Sigmoid colon (tissue), 7 donors: ENCODE results near the gene LRRC2. TPM values are rescaled to one million over a fixed set of nuclear protein-coding genes. Genes with fewer than 3 reads are reported as not detected.
A peak's percentile ranks its signal among the peaks of the same experiment; 100 is the strongest.
"Not testable (repeated sequence)": the region's sequence is repeated elsewhere in the genome, so short reads cannot be mapped to it uniquely, and the experiment has no call there.

Source experiments
- DNase-seq: peaks from one replicate; pipeline ENCODE4 v3.0.0-alpha.2; 2019
- H3K27ac ChIP-seq, 4 donors: fragments of 200-600 bp; sonication (generic); one replicate each; pipeline ENCODE4 v1.5.1; 2016 to 2019; ENCODE audit warnings: mild to moderate bottlenecking in 1 of 4
- H3K27me3 ChIP-seq, 3 donors: fragments of 200-600 bp; sonication (generic); one replicate each; pipeline ENCODE4 v1.5.1; 2019; ENCODE audit warnings: mild to moderate bottlenecking in 1 of 3
- H3K36me3 ChIP-seq, 4 donors: fragments of 200-600 bp; sonication (generic); one replicate each; pipeline ENCODE4 v1.5.1; 2016 to 2019
- H3K4me1 ChIP-seq, 4 donors: fragments of 200-600 bp; sonication (generic); one replicate each; pipeline ENCODE4 v1.5.1; 2017 to 2019
- H3K4me3 ChIP-seq, 4 donors: fragments of 200-600 bp; sonication (generic); one replicate each; pipeline ENCODE4 v1.5.1; 2017 to 2019; ENCODE audit warnings: mild to moderate bottlenecking in 2 of 4, moderate library complexity in 1 of 4
- H3K9me3 ChIP-seq, 4 donors: fragments of 200-600 bp in 3 of 4; sonication (generic) in 3 of 4; one replicate each; pipeline versions ENCODE4 v1.5.1 to v1.6.1; 2013 to 2019
- CTCF ChIP-seq, 4 experiments: fragments of 450-650 bp in 3 of 4; fragments of 200-600 bp in 1 of 4; IDR thresholded peaks; one replicate each; pipeline ENCODE4 v1.5.1; 2016 to 2019; ENCODE audit warnings: antibody characterized with exemption in 4 of 4, mild to moderate bottlenecking in 3 of 4, moderate library complexity in 2 of 4
- EP300 ChIP-seq, 4 donors: sonication (generic); formaldehyde crosslinking; IDR thresholded peaks; one replicate each; pipeline ENCODE4 v1.6.1; 2017; ENCODE audit warnings: antibody characterized with exemption in 4 of 4
- POLR2A ChIP-seq, 2 donors: fragments of 450-650 bp; IDR thresholded peaks; one replicate each; pipeline ENCODE4 v1.6.1; 2016; ENCODE audit warnings: antibody characterized with exemption in 2 of 2, mild to moderate bottlenecking in 2 of 2, moderate library complexity in 2 of 2
- POLR2AphosphoS5 ChIP-seq, 4 donors: sonication (generic); formaldehyde crosslinking; IDR thresholded peaks; one replicate each; pipeline ENCODE4 v1.6.1; 2017; ENCODE audit warnings: antibody characterized with exemption in 4 of 4
- WGBS, 2 donors: extraction: QIAGEN DNeasy Blood & Tissue Kit; methylation state at CpG; one replicate each; pipeline ENCODE4 v1.1.7; 2013; 5-methylcytosine and 5-hydroxymethylcytosine counted together
- intact Hi-C: fragments of 100-400 bp; cut with DNase I; formaldehyde crosslinking; loops from one replicate; pipeline ENCODE4 v1.15.1; 2023
- polyA plus RNA-seq, 3 donors: library from polyadenylated mRNA; stranded (reverse); fragments of 200-250 nt; gene quantifications; one replicate each; pipeline ENCODE4 v1.2.3, GENCODE V29; 2013
- total RNA-seq, 4 donors: library from RNA; depleted of rRNA; stranded (reverse); fragments of >200 nt; gene quantifications; one replicate each; pipeline ENCODE4 v1.1.0, GENCODE V29; 2016
- donor health status: healthy with polysubstance abuse.
- donor health status: Bipolar disorder and iron deficiency.
- donor health status: healthy.

Gene LRRC2
- total and polyA plus RNA-seq, 7 donors: 0.46 to 11.1 (median 3.6) TPM

GRCh38 chr3:46498916-46499519 is 67.1 kb downstream of the LRRC2 start:
- Histone ChIP-seq H3K9me3 (no peaks in the 10 kb centered on the region), H3K4me1 (peaks cover 0 to 17% (median 4%) of the 10 kb centered on the region in 4 donors), H3K27me3 (no peaks in the 10 kb centered on the region), H3K27ac (no peak overlapping the region), H3K4me3 (no peak overlapping the region), H3K36me3 (no peaks in the 10 kb centered on the region)
- WGBS, 2 donors: 79 to 92% methylated on average over 6 of the region's 6 CpGs
- DNase-seq: no peak
- TF ChIP-seq POLR2A (IDR thresholded peaks at IDR 0.05) (no peak), CTCF (IDR thresholded peaks at IDR 0.05) (no peak), POLR2AphosphoS5 (IDR thresholded peaks at IDR 0.05) (no peak), EP300 (IDR thresholded peaks at IDR 0.05) (no peak)
- intact Hi-C loops: no loop called here

- 74 to 84% methylated on average over 9 of the region's 9 CpGs for WGBS, 2 donors
- H3K27me3 ChIP-seq: no peaks in the 10 kb centered on the region
- H3K9me3 ChIP-seq: no peaks in the 10 kb centered on the region
- no peak for DNase-seq
- no peak within 1 kb of the TSS for H3K27ac ChIP-seq
- intact Hi-C loops: no loop called here
- no peak within 1 kb of the TSS for H3K4me3 ChIP-seq
- TF ChIP-seq POLR2AphosphoS5 (IDR thresholded peaks at IDR 0.05) (no peak), CTCF (IDR thresholded peaks at IDR 0.05) (no peak), POLR2A (IDR thresholded peaks at IDR 0.05) (no peak), EP300 (IDR thresholded peaks at IDR 0.05) (no peak)
- no peaks in the 10 kb centered on the region for H3K36me3 ChIP-seq
- H3K4me1 ChIP-seq: peaks cover 0 to 8% (median 4%) of the 10 kb centered on the region in 4 donors
Measured at GRCh38 chr3:46497556-46498265, 68.4 kb downstream of the LRRC2 start, which contains the start of gene RTP3. RTP3 (plus strand) TSS chr3:46497976; CDS start chr3:46498063, 87 bp downstream.

GRCh38 chr3:46496746-46497555 is 69.2 kb downstream of the LRRC2 start:
- intact Hi-C loops: no loop called here
- Histone ChIP-seq H3K4me3 (no peak overlapping the region), H3K36me3 (no peaks in the 10 kb centered on the region), H3K27ac (peak overlapping the region in 1 of 4 donors; percentile 68), H3K9me3 (no peaks in the 10 kb centered on the region), H3K27me3 (no peaks in the 10 kb centered on the region), H3K4me1 (peaks cover 0 to 8% (median 4%) of the 10 kb centered on the region in 4 donors)
- 69 to 75% methylated on average over 9 of the region's 9 CpGs for WGBS, 2 donors
- TF ChIP-seq CTCF (IDR thresholded peaks at IDR 0.05) (no peak), EP300 (IDR thresholded peaks at IDR 0.05) (no peak), POLR2AphosphoS5 (IDR thresholded peaks at IDR 0.05) (no peak), POLR2A (IDR thresholded peaks at IDR 0.05) (no peak)
- no peak for DNase-seq

GRCh38 chr3:46495901-46496456 is 70.1 kb downstream of the LRRC2 start:
- no peaks in the 10 kb centered on the region for H3K27me3 ChIP-seq
- H3K36me3 ChIP-seq: no peaks in the 10 kb centered on the region
- intact Hi-C loops: no loop called here
- H3K9me3 ChIP-seq: no peaks in the 10 kb centered on the region
- WGBS, 2 donors: 86 to 91% methylated on average over 5 of the region's 5 CpGs
- no peak for DNase-seq
- peak overlapping the region in 2 of 4 donors; percentile 40 to 68 for H3K27ac ChIP-seq
- H3K4me1 ChIP-seq: peaks cover 0 to 8% (median 4%) of the 10 kb centered on the region in 4 donors
- no peak overlapping the region for H3K4me3 ChIP-seq
- TF ChIP-seq POLR2A (IDR thresholded peaks at IDR 0.05) (no peak), EP300 (IDR thresholded peaks at IDR 0.05) (no peak), POLR2AphosphoS5 (IDR thresholded peaks at IDR 0.05) (peak in 2 of 4 donors; percentile 30 to 61), CTCF (IDR thresholded peaks at IDR 0.05) (no peak)

GRCh38 chr3:46494491-46494890 is 71.6 kb downstream of the LRRC2 start:
- H3K27me3 ChIP-seq, H3K4me1 ChIP-seq, intact Hi-C loops, H3K36me3 ChIP-seq, H3K27ac ChIP-seq, DNase-seq, H3K9me3 ChIP-seq, H3K4me3 ChIP-seq: not testable (repeated sequence)
- WGBS, 2 donors: 94 to 97% methylated on average over 27 to 32 of the region's 33 CpGs
